GM12892 (cell line): ENCODE results near the gene TMEM63A. TPM values are rescaled to one million over a fixed set of nuclear protein-coding genes. Genes with fewer than 3 reads are reported as not detected.
A peak's percentile ranks its signal among the peaks of the same experiment; 100 is the strongest.
"Not testable (repeated sequence)": the region's sequence is repeated elsewhere in the genome, so short reads cannot be mapped to it uniquely, and the experiment has no call there.

Experiments used
- DNase-seq: peaks from one replicate; pipeline ENCODE4 v3.0.0; 2011; ENCODE audit not compliant: insufficient read length
- FAIRE-seq: peaks from 2 replicates; lab custom pipeline; 2011; peaks lifted over from hg19 to GRCh38; lab: Jason Lieb, UNC
- POLR2A ChIP-seq: IDR thresholded peaks from 2 replicates; pipeline ENCODE4 v1.6.1; 2011; ENCODE audit warnings: low read depth, low read length, control low read depth
- POLR2AphosphoS5 ChIP-seq: IDR thresholded peaks from 2 replicates; pipeline ENCODE4 v1.6.1; 2011; ENCODE audit warnings: low read depth, low read length, control low read depth
- TAF1 ChIP-seq: IDR thresholded peaks from 2 replicates; pipeline ENCODE4 v1.6.1; 2011; ENCODE audit warnings: low read depth, mild to moderate bottlenecking, control low read depth, low read length, borderline replicate concordance
- polyA plus RNA-seq: library from polyadenylated mRNA; unstranded; fragments of >200 nt; gene quantifications from one replicate; pipeline ENCODE4 v1.2.1, GENCODE V29; 2012; ENCODE audit warnings: missing spikeins, inconsistent platforms; ENCODE audit not compliant: missing spikeins

Gene TMEM63A
- 18.7 TPM for polyA plus RNA-seq

GRCh38 chr1:225881959-225882693 is at the start of gene TMEM63A:
Gene TMEM63A (minus strand): TSS chr1:225882380. CDS start chr1:225877580, 4,800 bp downstream.
- peak; percentile 73 for FAIRE-seq
- TF ChIP-seq POLR2A (0 out of 2 replicates have a peak, but pooled peaks have one; percentile 41), POLR2AphosphoS5 (no peak), TAF1 (no peak; the same call in none of the 2 replicates)
- DNase-seq = peak; percentile 92

GRCh38 chr1:225931270-225932136 is 49.3 kb upstream of the TMEM63A start:
- TF ChIP-seq POLR2A (no peak), TAF1 (no peak), POLR2AphosphoS5 (no peak)
- DNase-seq = no peak
- no peak for FAIRE-seq

GRCh38 chr1:225930566-225930965 is 48.4 kb upstream of the TMEM63A start:
- DNase-seq = no peak
- TF ChIP-seq POLR2A (no peak), POLR2AphosphoS5 (no peak), TAF1 (no peak)
- no peak for FAIRE-seq

GRCh38 chr1:225929462-225929861 is 47.3 kb upstream of the TMEM63A start:
- FAIRE-seq, DNase-seq: not testable (repeated sequence)

GRCh38 chr1:225928186-225929175 is 46.3 kb upstream of the TMEM63A start:
- no peak for TF ChIP-seq POLR2AphosphoS5
- TF ChIP-seq POLR2A = no peak
- TF ChIP-seq TAF1 = no peak
- FAIRE-seq (no peak), DNase-seq (no peak)

- FAIRE-seq (no peak), DNase-seq (no peak)
- TF ChIP-seq POLR2A = no peak
- no peak for TF ChIP-seq TAF1
- no peak for TF ChIP-seq POLR2AphosphoS5
These were observed 44.5 kb upstream of the TMEM63A start for GRCh38 chr1:225926551-225927113.

- DNase-seq (peak; percentile 99), FAIRE-seq (peak; percentile 94)
- peak; percentile 93 for TF ChIP-seq POLR2A
- TF ChIP-seq TAF1 = peak; percentile 82
- TF ChIP-seq POLR2AphosphoS5 = peak; percentile 88
These were observed 41.7 kb upstream of the TMEM63A start, which contains the start of gene PYCR2 for GRCh38 chr1:225923692-225924555. Gene PYCR2 (minus strand): TSS chr1:225924250. CDS start chr1:225924110, 140 bp downstream.

- TF ChIP-seq POLR2AphosphoS5 = no peak
- TF ChIP-seq POLR2A = no peak
- TF ChIP-seq TAF1 = no peak
- FAIRE-seq = no peak
- no peak for DNase-seq
These were observed 41.2 kb upstream of the TMEM63A start for GRCh38 chr1:225923381-225923691.

- DNase-seq = no peak
- no peak for FAIRE-seq
- no peak for TF ChIP-seq POLR2A
- TF ChIP-seq TAF1 = no peak
- TF ChIP-seq POLR2AphosphoS5 = no peak
These were observed 39.8 kb upstream of the TMEM63A start for GRCh38 chr1:225921734-225922709.
